Hypothalamus (tissue), 51 donors: ENCODE data around the gene PRODH2.
"Not testable (repeated sequence)": the region's sequence is repeated elsewhere in the genome, so short reads cannot be mapped to it uniquely, and the experiment has no call there.

Experiments used
- DNase-seq, 51 donors: peaks; one replicate each; lab custom pipeline; 2025; lab: John Stamatoyannopoulos, UW

PRODH2 gene

DNA sequence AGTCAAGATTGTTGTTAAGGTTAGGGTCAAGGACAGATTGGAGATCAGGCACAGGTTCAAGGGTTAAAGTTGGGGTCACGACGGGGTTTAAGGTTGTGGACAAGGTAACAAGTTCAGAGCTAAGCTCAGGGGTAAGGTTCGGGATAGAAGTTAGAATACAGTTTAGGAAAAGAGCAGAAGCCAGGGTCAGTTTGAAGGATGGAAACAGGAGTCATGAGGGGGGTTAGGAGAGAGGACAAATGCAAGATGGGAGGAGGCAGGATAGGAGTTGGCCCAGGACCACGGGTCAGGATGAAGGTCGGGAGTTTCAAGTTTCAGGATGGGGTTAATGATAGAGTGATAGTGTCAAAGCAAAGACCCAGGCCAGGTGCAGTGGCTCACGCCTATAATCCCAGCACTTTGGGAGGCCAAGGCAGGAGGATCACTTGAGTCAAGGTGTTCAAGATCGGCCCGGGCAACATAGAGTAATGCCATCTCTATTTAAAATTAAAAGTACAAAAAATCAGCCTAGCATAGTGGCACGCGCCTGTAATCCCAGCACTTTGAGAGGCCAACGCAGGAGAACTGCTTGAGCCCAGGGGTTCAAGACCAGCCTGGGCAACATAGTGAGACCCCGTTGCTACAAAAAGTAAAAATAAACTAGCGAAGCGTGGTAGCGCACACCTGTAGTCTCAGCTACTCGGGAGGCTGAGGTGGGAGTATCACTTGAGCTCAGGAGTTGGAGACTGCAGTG, 32.0 kb upstream of the PRODH2 start:
- DNase-seq = no peak

DNA sequence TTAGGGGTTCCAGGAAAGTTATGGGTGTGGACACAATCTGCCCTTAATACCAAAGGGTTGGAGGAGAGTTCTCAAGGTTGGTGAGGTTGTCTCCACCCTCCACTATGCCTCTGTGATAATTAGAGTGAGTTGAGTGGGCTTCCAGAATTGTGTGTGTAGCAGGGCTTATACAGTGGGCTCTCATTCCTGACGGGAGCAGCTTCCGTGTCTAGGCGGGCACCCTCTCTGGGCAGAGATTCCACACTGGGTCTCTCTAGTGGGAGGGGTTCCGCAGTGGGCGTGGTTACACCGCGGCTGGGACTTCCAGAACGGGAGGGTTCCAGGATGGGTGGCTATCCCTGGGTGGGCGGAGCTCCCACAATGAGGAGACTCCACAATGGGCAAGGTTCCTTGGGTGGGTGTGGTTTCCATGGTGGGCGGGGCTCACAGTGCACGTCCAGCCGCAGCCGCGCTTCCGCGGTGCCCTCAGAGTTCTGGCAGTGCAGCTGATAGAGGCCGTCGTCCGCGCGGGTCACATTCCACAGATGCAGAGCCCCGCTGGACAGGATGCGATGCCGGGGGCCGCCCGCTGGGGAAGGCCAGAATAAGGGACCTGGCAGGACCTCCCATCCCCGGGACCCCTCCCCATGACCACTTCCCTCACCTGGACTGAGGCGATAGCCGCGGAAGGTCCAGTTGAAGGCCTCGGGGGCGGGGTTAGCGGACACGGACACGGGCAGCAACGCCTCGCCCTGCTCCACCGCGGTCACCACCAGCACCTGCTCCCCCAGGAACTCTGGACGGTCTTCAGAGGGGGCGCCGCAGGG, 31.2 kb upstream of the PRODH2 start:
- no peak for DNase-seq

DNA sequence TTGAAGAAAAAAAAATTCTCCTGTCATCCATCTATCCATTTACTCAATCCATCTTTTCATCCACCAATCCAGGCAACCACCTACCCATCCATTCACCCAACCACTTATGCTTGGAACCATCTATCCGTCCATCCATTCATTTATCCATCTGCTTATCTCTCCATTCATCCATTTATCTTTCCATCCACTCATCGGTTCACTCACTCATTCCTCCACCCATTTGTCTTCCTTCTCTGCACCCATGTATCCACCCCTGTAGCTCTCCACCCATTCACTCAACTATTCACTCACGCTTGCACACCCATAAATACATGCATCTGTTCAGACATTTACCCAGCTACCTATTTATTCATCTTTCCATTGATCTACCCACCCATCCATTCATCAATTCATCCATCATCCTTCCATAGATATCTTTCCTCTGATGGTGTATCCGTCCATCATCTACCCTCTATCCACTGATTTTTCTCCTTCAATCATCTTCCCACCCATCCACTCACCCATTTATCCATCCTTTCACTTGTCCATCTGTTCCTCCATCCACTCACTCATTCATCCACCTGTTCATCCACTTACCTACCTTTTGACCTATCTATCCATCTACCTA, 30.1 kb upstream of the PRODH2 start:
- DNase-seq = no peak

- DNase-seq = no peak
These were observed 29.4 kb upstream of the PRODH2 start for GRCh38 chr19:35841961-35842595.

- not testable (repeated sequence) for DNase-seq
These were observed 23.5 kb upstream of the PRODH2 start for GRCh38 chr19:35836096-35836495.

DNA sequence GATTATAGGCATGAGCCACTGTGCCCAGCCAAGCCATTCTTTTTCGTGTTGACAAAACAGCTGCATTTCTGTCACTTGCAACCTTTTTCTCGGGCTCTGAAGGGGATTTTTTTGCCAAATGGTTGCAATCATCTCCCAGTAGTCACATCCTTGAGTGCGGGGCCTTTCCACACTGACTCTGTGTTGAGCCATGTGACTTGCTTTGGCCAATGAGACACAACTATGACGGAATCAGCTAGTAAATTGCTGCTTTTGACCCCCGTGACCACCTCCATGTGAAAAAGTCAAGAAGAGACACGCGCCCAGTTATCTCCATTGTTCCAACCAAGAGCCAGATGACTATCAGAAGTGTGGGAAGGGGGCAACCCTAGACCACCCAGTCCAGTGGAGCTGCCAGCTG, 21.3 kb upstream of the PRODH2 start:
- no peak for DNase-seq

DNA sequence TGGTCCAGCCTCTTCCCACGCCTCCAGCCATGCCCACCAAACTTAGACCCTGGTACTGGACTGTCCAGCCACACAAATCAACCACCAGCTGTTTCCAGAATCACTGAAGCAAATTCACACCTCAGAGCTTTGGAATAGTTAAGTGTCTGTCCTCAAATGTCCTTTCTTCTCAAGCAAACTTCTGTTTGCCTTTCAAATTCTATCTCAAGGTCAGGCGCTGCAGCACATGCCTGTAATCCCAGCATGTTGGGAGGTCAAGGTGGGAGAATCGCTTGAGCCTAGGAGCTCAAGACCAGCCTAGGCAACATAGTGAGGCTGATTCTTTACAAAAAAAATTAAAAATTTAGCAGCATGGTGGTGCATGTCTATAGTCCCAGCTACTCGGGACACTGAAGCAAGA, 19.4 kb upstream of the PRODH2 start:
- no peak for DNase-seq

DNA sequence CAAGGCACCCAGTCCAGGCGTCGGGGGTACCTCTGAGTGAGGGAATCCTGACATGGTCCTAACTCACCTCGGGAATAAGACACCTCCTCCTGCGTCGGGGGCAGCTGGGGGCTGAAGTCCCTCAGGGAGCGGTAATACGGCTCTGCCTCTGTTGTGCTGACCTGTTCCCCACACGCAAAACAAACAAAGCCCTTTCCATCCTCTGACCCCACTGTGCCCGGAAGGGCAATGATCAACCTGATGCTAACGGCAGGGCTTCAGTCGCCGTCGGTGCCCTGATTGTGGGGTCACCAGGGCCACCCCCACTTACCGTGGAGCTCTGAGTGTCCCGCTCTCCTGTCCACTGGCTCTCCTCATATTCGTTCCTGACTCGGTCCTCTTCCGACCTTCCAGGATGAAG, 18.3 kb upstream of the PRODH2 start:
- no peak for DNase-seq

GRCh38 chr19:35828692-35829301, 16.2 kb upstream of the PRODH2 start:
- peak in 21 of 51 donors; percentile 6 to 58 (median 23) for DNase-seq

DNA sequence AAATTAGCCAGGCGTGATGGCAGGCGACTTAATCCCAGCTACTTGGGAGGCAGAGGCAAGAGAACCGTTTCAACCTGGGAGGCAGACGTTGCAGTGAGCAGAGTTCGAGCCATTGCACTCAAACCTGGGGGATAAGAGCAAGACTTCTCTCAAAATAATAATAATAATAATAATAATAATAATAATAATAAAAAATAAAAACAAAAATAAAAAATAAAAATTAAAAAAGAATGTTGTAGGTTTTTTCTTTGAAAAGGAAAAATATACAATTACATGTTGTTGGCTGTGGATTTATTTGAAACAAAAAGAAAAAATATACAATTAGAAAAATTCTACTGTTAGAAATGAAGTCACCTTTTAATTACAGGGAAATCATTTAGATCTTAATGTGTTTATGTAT, 11.5 kb upstream of the PRODH2 start:
- DNase-seq = no peak

GRCh38 chr19:35822579-35822978, 9.9 kb upstream of the PRODH2 start:
- no peak for DNase-seq

GRCh38 chr19:35818445-35818844, 5.8 kb upstream of the PRODH2 start:
- DNase-seq = no peak

DNA sequence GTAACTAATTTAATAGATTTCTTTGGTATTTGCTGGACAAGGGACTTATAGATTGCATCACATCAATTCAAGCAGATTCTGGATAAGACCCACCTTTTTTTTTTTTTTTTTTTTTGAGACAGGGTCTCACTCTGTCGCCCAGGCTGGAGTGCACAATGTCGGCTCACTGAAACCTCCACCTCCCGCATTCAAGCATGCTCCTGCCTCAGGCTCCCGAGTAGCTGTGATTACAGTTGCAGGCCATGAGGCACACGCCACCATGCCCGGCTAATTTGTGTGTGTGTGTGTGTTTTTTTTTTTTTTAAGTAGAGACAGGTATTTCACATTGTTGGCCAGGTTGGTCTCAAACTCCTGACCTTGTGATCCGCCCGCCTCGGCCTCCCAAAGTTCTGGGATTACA, 4.2 kb upstream of the PRODH2 start:
- DNase-seq = no peak

- DNase-seq = no peak
These were observed 3.6 kb upstream of the PRODH2 start for GRCh38 chr19:35816262-35816661.

GRCh38 chr19:35813043-35813890, 622 bp upstream of the PRODH2 start:
- DNase-seq = no peak

DNA sequence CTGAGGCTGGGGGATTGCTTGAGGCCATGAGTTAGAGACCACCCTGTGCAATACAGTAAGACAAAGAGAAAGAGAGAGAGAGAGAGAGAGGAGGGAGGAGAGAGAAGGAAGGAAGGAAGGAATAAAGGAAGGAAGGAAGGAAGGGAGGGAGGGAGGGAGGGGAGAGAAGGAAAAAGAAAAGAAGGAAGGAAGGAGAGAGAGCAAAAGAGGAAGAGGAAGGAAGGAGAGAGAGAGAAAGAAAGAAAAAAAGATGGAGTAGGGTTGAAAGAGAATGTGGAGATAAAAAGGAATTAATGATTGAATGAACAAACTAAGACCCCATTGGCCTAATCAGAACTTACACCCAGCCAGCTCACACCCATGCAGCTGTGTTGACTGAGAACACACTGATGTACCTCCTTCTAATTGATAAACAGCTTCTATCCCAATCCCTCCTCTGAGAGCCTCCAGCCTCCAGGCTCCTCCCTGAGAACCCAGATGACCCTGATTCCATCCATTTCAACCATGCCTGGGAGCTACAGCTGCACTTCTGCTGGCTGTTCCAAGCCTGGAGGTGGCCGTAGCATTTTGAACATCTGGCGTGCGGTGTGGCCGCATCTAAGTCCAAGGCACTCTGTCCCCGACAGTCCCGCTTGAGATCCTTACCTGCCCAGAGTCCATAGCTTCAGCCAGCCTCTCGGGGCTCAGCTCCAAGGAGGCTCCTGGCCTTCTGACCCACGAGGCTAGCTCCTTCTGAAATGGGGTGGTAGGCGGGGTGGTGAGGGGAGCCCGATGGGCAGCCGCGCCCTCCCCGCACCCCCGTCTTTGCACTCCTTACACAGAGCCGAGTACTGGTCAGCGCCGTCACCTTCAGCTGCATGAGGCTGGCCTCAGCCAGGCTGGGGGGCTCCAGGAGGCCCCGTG, 1.1 kb downstream of the PRODH2 start:
- DNase-seq = no peak

GRCh38 chr19:35807633-35808032, 5.0 kb downstream of the PRODH2 start:
- no peak for DNase-seq

DNA sequence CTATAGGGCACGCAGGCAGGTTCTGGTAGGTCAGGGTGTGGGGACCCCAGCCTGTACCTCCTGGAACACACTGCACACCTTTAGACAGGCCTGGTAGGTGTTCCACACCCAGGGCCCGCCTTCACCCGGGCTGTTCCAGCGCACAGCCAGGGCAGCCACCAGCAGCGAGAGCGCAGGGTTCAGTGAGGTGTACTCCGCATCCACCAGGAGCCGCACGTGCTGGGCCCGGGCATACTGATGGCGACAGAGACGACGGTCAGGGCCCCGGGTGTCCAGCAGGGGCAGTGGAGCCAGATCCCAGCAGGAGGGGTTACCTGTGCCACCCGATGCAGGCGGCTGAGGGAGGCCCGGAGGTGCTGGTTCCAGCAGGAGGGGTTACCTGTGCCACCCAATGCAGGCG, 6.0 kb downstream of the PRODH2 start:
- no peak for DNase-seq
